ENCODE results near the gene YWHAQ.
"Not testable (repeated sequence)": the region's sequence is repeated elsewhere in the genome, so short reads cannot be mapped to it uniquely, and the experiment has no call there.

YWHAQ gene

DNA sequence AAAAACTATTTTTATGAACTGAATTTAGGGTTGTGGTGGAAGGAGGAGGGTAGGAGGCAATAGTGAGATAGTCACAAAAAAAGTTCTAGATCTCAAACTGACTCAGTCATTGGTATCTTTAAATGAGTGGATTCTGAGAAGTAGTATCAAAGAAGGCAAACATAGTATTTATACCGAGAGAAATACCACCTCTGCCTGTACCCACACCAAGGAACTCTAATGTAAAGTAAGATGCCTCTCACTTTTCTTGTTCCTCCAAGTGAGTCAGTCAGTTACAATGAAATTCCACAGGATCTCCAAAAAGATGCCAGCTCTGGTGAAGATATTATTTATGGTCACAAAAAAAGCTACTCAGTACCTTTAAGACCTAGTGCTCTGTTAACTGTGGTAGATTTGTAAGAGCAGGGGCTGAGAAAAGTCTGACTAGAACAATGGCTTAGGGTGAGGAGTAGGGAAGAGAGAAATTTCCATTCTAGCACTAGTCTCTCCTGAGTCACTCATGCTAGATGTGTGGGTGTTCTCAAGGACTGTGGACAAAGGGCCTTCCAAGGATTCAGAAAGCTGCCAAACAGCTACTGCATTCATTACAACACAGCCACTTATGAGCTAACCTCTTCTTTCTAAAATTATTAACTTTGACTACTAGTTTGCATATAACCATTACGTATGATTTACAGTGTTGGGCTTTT, 36.3 kb downstream of the YWHAQ start:
- no peak for DNase-seq (ENCODE audit: low read depth)

DNA sequence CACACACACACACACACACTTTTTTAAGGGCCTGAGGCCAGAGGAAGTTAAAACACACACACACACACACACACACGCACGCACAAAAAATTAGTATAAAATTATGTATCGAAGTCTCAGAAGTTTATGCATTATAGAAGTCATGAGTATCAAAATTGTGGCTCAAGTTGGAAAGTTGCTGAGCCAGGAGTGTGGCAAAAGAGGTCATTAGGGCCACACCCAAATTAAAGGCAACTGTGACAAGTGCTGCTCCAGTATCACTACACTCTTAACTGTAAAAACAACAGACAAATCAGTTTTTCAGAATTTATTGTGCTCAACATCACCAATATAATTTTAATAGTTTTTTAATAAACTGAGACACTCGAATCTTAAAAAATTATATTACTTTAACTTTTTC, 36.9 kb downstream of the YWHAQ start:
- DNase-seq (ENCODE audit: low read depth): no peak

DNA sequence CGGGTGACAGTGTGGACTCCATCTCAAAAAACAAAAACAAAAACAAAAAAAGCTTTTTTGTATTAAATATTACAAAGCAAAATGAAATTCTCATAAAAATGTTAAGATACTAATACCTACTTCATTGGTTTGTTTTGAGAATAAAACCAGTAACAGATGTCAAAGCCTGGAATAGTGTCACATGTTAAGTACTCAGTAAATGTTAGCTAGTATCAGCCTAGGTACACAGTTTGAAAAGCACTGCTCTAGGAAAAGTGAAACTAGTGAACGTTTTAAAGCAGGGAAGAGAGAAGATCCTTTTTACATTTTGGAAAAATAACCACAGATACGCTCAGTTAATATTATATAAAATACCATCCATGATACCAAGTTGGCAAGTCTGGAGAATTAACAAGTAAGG, 38.1 kb downstream of the YWHAQ start:
- no peak for DNase-seq (ENCODE audit: low read depth)

DNA sequence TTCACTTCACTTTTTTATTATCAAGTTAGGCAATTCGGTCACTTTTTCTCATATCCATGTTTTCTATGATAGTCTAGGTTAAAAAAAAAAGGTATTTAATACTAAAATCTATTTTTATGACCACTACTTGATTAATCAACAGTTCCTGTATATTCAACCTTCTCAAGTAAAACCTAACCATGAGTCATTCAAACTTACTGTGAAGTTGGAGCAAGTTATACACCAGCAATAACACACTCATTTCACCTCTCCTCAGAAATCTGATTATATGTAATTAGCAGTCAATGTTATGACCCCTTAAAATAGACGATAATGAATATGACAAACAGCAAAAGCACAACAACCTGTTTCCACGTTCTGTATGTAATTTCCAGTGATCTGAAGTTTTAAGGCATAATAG, 40.2 kb downstream of the YWHAQ start:
- DNase-seq (ENCODE audit: low read depth): no peak

DNA sequence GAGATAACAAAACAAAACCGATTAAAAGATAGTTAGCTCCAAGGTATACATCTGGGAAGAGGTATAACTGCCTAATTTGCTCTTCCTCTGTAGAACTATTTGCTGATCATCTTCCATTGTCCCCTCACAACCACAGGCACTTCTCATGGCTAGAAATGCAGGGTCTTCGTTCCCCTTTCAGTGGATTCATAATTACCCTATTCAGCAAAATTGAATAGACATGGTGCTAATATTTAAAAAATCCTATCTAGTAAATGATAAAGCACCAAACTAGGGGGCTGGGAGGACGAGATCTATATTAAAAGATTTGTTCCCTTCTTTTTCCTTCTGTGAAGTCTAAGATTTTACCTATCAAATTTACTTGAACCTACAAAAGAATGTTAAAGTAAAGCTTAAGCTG, 44.3 kb downstream of the YWHAQ start:
- DNase-seq (ENCODE audit: low read depth): no peak

DNA sequence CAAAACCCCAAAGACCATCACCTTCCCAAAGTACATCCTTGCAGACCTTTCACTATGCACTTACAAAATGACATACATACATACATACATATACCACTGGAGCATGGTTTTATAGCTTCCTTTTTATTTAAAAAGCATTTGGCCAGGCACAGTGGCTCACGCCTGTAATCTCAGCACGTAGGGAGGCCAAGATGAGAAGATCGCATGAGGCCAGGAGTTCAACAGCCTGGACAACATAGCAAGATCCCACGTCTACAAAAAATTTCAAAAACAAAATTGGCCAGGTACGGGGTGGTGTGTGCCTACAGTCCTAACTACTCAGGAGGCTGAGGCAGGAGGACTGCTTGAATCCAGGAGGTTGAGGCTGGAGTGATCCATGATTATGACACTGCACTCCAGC, 45.3 kb downstream of the YWHAQ start:
- DNase-seq (ENCODE audit: low read depth): no peak

DNA sequence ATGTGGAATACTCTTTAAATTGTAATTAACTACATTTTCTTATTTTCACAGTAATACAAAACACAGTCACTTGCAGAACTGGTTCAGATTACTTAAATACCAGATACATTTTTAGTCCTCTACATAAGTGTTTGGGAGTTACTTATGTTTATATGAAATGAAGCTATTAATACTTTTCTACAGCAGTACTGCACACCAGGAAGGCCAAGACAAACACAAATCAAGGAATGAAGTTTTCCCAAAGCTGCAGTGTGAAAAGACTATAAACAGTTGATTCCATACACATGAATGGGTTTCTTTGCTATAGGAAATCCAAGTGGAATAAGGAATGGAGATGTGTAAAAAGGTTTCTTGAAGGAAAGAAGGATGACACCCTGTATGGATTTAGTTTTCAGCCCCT, 45.9 kb downstream of the YWHAQ start:
- not testable (repeated sequence) for DNase-seq (ENCODE audit: low read depth)

DNA sequence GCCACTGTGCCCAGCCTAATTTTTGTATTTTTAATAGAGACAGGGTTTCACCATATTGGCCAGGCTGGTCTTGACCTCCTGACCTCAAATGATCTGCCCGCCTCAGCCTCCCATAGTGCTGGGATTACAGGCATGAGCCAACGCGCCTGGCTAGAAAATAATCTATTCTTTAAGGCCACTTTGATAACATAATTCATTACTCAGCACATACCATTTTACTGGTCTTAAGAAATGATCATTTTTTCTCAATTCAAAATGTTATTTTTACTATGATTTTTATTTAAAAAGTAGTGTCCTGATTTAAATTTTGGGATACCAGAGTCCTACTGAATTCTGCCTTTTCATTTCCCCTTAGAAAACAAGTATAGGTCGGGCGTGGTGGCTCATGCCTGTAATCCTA, 48.2 kb downstream of the YWHAQ start:
- DNase-seq (ENCODE audit: low read depth): no peak

DNA sequence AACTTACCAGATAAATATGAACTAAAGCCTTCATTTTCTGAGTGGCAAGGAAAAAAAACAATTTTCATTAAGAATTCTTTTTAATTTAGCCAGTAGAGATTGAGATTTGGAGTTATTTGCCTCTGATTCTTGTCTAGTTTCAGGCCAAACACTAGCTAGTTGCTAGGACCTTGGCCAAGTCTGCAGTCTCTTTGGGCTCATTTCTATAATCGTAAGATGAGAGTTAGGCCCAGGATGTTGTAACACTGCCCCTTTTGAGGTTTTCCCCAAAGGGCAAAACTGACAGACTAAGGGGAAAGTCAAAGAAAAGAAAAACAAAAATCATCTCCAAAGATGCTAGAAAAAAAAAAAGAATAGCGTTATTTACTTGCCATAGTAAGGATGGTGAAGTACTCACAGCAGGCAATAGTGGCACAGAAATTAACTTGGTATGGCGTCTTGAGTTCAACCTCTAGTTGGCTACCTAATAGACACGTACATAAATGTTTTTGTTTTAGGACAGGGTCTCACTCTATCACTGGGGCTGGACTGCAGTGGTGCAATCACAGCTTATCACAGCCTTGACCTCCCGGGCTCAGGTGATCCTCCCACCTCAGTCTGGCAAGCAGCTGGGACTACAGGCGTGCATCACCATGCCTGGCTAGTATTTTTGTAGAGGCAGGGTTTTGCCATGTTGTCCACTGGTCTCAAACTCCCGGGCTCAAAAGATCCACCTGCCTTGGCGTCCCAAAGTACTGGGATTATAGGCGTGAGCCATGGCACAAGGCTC, 52.1 kb downstream of the YWHAQ start:
- no peak for DNase-seq (ENCODE audit: low read depth)

DNA sequence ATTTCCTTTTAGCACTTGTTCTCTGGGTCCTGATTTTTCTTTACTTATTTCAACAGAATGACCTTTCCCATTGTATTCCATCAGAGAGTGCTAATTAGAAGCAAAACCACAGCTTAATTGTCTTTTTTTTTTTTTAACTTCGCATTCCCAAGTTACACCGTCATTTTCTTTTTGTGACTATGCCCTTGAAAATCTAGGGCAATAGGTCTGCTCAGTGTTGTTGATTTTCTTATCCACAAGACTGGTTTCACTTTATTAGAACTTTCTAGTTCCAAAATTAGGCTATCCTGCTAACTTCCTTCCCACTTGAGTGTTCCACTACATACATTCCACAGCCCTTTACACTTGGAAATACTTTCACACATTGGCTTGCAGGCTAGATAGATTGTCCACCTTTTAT, 56.5 kb downstream of the YWHAQ start:
- DNase-seq (ENCODE audit: low read depth): no peak

DNA sequence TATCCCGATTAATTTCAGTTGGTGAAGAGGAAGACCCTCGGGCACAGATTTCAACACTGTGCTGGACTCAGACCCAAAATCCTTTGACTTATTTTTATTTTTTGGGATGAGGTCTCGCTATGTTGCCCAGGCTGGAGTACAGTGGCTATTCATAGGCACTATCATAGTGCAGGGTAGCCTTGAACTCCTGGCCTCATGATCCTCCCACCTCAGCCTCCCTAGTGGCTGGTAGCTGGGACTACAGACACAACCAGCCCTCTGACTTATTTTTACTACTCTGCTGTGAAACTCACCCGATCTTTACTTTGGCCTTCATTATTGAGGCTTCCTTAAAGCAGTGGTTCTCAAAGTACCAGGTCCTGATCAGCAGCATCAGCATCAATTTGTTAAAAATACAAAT, 57.0 kb downstream of the YWHAQ start:
- DNase-seq (ENCODE audit: low read depth): no peak

DNA sequence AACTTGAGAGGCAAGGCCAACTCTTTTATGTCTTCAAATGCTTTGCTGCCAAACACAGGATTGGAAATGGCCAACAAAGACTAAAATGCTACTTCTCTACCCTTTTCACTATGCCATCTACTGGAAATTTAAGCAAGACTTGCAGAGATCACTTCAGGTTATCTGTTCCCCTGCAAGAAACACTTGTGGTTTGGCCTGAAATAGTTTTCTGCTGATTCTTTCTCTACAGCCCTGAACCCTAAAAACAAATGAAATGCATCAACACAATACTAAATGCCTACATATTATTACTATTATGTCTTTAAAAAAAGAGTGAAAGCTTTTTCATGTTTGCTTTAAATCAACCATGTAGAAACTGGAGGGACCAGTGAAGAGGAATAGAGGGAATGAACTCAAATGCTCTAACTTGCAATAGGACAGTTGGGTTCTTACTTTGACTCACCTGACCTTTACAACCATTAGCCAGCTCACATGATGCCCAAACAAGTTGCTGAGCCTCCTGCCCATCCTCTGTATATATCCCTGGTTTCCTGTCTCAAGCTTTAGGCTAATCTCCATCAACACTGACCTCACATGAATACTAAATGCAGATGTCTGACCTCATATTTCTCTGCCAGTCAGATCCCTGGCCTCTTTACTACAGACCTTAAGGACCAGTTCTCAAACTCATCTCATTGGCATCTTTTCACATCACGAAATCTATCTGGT, 57.6 kb downstream of the YWHAQ start:
- no peak for DNase-seq (ENCODE audit: low read depth)

DNA sequence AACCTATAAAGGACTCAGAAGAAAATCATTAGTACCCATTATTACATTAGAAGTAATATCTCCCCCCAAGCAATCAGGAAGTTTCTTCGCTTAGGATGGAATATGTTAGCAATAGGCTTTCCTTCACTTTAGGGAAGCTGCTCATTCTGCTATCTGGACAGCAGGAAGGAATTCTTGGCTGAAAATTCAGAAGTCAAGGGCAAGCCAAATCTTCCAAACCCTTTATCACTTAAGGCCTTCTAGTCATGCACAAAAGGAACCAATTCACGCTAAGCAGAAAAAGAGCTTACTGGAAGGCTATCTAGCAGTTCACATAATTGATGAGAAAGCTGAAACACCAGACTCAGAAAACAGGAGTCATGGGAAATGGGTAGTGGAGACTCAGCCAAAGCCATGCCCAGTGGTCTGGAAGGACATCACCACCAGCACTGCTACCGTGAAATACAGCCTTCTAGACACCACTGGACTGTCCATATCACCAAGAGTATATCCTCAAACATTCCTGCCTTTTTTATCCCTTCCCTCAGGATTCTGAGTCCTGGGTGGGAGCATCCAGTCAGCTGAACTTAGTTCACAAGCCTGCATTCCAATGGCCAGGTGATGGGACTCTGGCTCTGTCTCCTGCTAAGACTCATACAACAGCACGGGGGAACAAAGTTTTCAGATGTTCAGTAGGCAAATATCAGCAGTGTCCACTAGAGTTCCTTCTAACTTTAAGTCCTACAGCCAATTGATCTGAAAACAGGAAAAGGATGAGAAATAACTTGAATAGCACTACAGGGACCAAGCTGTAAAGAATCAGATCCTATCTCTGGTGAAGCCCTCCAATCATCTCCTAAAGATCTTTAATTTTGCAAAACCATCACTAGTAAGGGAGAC, 60.4 kb downstream of the YWHAQ start:
- DNase-seq (ENCODE audit: low read depth): no peak

DNA sequence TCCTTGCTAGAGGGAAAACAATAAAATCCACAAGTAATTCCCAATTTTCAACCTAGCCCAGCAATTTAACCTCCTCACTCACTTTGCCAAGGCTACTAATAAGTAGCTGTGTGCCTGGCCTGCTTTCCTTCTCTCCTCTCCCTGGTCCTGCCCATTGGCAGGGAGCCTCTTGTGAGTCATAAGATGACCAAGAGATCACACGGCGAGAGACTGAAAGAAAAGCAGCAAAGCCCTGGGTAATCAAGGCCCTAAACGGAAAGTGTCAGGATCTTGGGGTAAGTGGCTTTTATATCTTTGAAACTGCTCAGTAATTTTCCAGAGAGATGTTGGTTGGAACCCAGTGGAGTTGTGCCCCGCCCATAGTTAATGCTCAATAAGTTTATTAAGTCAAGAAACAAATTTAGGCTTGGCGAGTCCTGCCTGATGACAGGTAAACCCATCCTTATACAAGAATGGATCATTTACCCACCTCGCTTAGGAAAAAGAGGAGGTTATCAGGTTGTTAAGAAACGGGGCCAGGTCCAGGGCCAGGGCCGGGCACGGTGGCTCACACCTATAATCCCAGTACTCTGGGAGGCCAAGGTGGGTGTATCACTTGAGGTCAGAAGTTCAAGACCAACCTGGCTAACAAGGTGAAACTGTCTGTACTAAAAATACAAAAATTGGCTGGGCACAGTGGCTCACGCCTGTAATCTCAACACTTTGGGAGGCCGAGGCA, 65.2 kb downstream of the YWHAQ start:
- no peak for DNase-seq (ENCODE audit: low read depth)

DNA sequence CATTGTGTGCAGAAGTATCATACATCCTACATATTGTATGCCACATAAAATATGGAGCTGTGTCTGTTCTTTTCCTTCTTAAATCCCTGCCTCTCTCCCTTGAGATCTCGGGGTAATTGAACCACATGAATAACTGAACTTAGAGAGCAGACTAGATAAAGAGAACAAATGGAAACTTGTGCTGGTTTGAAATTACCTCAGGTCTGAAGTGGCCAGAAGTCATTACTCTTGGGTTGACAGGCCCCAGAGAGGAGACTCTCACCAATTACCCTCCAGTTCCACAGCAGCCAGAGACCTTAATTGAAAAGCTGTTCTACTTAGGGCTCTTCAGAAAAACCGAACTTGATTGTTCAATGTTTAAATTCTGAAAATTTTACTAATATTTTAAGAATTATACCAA, 70.2 kb downstream of the YWHAQ start:
- DNase-seq (ENCODE audit: low read depth): no peak

DNA sequence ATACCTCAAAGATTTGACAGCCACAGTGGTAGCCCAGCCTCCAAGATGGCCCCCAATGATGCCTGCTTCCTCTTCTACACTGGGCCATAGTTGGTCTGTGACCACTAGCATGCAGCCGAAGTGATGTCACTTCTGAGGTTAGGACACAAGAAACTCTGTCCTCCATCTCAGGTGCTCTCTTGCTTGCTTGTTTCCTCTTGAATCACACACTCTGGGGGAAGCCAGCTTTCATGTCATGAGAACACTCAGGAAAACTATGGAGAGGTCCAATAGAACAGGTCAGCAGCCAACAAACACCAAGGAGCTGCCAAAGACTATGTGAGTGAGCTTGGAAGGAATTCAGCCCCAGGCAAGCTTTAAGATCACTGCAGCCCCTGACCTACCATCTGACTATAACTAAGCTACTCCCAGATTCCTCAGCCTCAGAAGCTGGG, 71.8 kb downstream of the YWHAQ start:
- no peak for DNase-seq (ENCODE audit: low read depth)

DNA sequence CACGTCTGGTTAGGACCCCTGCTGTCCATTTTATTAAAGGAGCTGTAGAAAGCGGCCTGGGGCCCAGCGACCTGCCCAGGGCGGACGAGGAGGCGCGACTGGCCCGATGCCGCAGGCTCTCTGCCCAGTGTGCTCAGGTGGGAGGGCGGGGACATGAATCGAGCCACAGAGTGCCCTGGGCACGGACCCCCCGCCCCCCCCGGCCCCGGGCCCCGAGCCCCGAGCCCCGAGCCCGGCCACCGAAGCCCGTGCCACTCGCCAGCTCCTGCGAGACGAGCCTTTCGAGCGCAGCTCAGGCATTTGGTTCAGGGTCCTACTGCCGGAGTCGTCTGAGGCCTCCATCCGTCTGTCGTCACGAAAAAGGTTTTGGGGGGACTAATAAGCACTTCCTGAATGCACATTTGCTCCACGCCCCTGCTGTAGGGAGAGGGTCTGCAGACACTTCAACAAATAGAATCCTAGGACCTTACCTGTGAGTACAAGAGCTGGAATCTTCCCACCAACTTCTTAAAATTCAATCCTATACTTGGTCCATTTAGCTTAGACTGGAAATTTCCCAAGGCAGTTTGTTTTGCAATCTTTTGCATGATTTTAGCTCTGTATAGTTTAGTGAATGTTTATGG, 74.6 kb downstream of the YWHAQ start:
- DNase-seq (ENCODE audit: low read depth): no peak

DNA sequence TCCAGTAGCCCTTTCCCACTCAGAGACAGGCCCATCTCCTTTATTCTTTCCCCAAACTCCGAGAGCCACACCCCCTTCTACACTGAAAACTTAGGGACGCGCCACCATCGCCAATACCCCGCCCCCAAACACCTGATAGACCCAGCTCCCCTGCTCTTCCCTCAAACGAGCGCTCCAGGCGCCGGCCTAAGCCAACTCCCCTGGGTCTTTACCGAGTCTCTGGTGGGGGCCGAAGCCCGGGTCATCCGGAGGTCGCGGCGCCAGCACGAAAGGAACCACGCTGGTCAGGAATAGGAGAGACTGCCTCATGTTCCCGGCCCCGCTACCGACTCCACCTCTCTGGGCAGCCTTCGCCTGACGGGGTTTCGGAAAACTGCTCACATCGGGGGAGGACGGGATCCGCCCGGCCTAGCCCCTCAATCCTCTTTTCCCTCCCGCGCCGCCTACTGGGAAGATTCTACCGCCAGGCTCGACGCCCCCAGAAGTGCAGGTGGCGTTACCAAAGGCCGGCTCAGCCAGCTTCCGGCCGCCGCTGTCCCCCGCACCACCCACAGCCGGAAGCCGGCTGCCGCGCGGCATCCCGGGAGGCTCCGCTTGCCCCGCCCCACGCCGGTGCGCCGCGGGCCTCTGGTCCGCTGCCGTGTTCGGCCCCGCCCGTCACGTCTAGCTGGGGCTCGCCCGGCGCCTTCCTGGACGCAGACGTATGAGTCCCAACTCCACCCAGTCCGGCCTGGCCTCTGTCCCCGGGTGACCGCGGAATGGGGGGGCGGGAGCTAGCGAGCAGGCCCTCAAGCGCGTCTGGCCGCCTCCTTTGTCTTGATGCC, 75.3 kb downstream of the YWHAQ start, which contains the start of gene ADAM17:
ADAM17 (minus strand) TSS at position 534 of the 824 bp plus-strand sequence; CDS start at position 309, 225 bp downstream.
- peak; percentile 76 for DNase-seq (ENCODE audit: low read depth)

DNA sequence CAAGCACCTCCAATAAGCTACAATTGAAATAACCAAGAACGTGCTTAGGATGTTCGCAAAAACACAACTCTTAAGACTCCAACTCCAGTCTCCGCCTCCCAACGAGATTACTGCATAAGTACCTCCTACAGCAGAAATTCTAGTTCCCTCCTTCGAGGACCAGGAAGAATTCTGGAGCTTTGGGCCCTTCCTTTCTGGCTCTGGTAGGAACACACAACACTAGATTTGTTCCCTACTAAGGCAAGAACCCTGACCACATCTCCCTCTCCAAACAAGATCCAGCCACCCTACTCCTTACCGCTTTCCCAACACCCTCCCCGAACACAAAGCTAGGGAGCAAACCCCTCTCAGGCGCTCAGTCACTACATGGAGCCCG, 75.9 kb downstream of the YWHAQ start:
- DNase-seq (ENCODE audit: low read depth): peak; percentile 7
